ENCODE results near the gene NPAT. TPM values are rescaled to one million over a fixed set of nuclear protein-coding genes. Genes with fewer than 3 reads are reported as not detected.

Gene NPAT
- total RNA-seq, 1 donor from 2014 or later, result 6.3 TPM

GRCh38 chr11:108242422-108242821, 20.0 kb upstream of the NPAT start:
- TF ChIP-seq CTCF (IDR thresholded peaks at IDR 0.05; ENCODE audit: borderline replicate concordance), result no peak
- Histone ChIP-seq H3K36me3 (peaks cover 55% of the 10 kb centered on the region), H3K27me3 (ENCODE audit: low read depth) (no peaks in the 10 kb centered on the region), H3K4me1 (no peaks in the 10 kb centered on the region), H3K9me3 (replicated peaks) (no peaks in the 10 kb centered on the region), H3K27ac (replicated peaks) (no peak overlapping the region), H3K4me3 (no peak overlapping the region)
- intact Hi-C loops (cut with micrococcal nuclease), result no loop called here
- DNase-seq, result no peak

- H3K27ac ChIP-seq (replicated peaks), result no peak overlapping the region
- DNase-seq, result no peak
- H3K27me3 ChIP-seq (ENCODE audit: low read depth), result no peaks in the 10 kb centered on the region
- no peak overlapping the region for H3K4me3 ChIP-seq
- intact Hi-C loops (cut with micrococcal nuclease), result no loop called here
- no peak for TF ChIP-seq CTCF (IDR thresholded peaks at IDR 0.05; ENCODE audit: borderline replicate concordance)
- H3K9me3 ChIP-seq (replicated peaks), result no peaks in the 10 kb centered on the region
- H3K4me1 ChIP-seq, result peaks cover 3% of the 10 kb centered on the region
- H3K36me3 ChIP-seq, result peaks cover 60% of the 10 kb centered on the region
Observed at GRCh38 chr11:108241330-108242037, 19.0 kb upstream of the NPAT start.

GRCh38 chr11:108239076-108239475, 16.6 kb upstream of the NPAT start:
- TF ChIP-seq CTCF (IDR thresholded peaks at IDR 0.05; ENCODE audit: borderline replicate concordance), result no peak
- Histone ChIP-seq H3K4me3 (no peak overlapping the region), H3K4me1 (peaks cover 4% of the 10 kb centered on the region), H3K36me3 (peaks cover 76% of the 10 kb centered on the region), H3K27me3 (ENCODE audit: low read depth) (no peaks in the 10 kb centered on the region), H3K9me3 (replicated peaks) (no peaks in the 10 kb centered on the region), H3K27ac (replicated peaks) (no peak overlapping the region)
- intact Hi-C loops (cut with micrococcal nuclease), result no loop called here
- DNase-seq, result no peak

GRCh38 chr11:108237058-108237481, 14.6 kb upstream of the NPAT start:
- H3K27ac ChIP-seq (replicated peaks), result no peak overlapping the region
- no peaks in the 10 kb centered on the region for H3K9me3 ChIP-seq (replicated peaks)
- no peak for TF ChIP-seq CTCF (IDR thresholded peaks at IDR 0.05; ENCODE audit: borderline replicate concordance)
- no peak for DNase-seq
- intact Hi-C loops (cut with micrococcal nuclease), result no loop called here
- H3K27me3 ChIP-seq (ENCODE audit: low read depth), result no peaks in the 10 kb centered on the region
- H3K4me1 ChIP-seq, result peaks cover 4% of the 10 kb centered on the region
- H3K36me3 ChIP-seq, result peaks cover 75% of the 10 kb centered on the region
- no peak overlapping the region for H3K4me3 ChIP-seq

- Histone ChIP-seq H3K4me3 (no peak overlapping the region), H3K27me3 (ENCODE audit: low read depth) (no peaks in the 10 kb centered on the region), H3K27ac (replicated peaks) (no peak overlapping the region), H3K9me3 (replicated peaks) (no peaks in the 10 kb centered on the region), H3K4me1 (peaks cover 4% of the 10 kb centered on the region), H3K36me3 (peaks cover 75% of the 10 kb centered on the region)
- intact Hi-C loops (cut with micrococcal nuclease), result no loop called here
- TF ChIP-seq CTCF (IDR thresholded peaks at IDR 0.05; ENCODE audit: borderline replicate concordance), result no peak
- DNase-seq, result no peak
Observed at GRCh38 chr11:108235633-108236032, 13.2 kb upstream of the NPAT start.
